Effector CD4-positive, alpha-beta T cell (primary cell): ENCODE results near the gene SLC25A39.
"Not testable (repeated sequence)": the region's sequence is repeated elsewhere in the genome, so short reads cannot be mapped to it uniquely, and the experiment has no call there.

Experiments used
- DNase-seq: peaks from one replicate; pipeline ENCODE4 v3.0.0-alpha.2; 2020
- total RNA-seq: gene quantifications from one replicate; lab custom pipeline; 2026; lab: John Stamatoyannopoulos, UW

SLC25A39 gene, protein sequence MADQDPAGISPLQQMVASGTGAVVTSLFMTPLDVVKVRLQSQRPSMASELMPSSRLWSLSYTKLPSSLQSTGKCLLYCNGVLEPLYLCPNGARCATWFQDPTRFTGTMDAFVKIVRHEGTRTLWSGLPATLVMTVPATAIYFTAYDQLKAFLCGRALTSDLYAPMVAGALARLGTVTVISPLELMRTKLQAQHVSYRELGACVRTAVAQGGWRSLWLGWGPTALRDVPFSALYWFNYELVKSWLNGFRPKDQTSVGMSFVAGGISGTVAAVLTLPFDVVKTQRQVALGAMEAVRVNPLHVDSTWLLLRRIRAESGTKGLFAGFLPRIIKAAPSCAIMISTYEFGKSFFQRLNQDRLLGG
- total RNA-seq: 54.8 reads per million, percentile 70 among the genes with 10 or more reads in this experiment

DNA sequence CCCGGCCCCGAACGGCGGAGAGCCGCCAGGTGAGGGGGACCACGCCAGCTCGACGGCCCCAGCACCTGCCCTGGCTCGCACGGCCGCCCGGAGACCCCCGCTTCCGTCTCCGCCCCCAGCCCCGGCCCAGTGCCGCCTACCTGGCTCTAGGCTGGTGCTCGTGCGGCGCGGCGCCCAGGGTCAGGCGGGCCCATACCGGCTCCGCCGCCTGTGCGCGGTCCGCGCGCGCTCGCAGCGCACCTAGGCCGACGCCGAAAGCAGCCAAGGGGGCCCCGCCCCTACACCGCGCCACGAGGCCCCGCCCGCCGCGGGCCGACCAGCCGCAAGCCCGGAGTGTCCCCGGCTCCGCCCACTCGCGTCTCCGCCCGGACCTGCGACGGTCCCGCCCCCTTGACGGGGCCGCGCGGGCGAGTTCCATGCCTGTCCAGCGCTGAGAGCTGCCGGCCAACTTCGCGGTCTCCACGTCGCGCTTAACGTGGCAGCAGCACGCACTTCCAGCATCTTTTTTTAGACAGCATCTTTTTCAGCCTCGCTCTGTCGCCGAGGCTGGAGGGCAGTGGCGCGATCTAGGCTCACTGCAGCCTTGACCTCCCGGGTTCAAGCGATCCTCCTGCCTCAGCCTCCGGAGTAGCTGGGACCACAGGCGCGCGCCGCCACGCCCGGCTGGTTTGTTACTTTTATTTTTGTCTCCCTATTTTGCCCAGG lies at the start of gene SLC25A39:
Gene SLC25A39, minus strand, starts transcription at position 253 of the 705 bp plus-strand sequence. CDS start 1,261 bp downstream, outside the sequence.
- DNase-seq: peak; percentile 89

DNA sequence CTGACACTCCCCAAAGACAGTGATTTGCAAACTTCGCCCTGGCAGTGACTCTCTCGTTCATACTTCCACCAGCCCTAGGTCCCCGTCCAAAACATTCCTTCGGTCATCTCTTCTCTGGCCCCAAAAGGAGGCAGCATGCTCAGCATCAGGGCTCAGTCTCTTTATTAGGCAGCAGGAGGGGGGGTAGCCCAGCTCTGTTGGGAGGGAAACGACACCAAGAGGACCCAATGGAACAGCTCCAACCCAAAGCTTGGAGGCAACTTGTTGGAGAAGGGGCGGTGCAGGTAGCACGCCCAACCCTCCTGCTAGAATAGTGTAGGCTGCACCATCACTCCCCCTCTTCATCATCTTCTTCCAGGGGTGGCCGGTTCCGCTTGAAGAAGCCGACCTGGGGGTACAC lies 47.4 kb upstream of the SLC25A39 start:
- DNase-seq: no peak

DNA sequence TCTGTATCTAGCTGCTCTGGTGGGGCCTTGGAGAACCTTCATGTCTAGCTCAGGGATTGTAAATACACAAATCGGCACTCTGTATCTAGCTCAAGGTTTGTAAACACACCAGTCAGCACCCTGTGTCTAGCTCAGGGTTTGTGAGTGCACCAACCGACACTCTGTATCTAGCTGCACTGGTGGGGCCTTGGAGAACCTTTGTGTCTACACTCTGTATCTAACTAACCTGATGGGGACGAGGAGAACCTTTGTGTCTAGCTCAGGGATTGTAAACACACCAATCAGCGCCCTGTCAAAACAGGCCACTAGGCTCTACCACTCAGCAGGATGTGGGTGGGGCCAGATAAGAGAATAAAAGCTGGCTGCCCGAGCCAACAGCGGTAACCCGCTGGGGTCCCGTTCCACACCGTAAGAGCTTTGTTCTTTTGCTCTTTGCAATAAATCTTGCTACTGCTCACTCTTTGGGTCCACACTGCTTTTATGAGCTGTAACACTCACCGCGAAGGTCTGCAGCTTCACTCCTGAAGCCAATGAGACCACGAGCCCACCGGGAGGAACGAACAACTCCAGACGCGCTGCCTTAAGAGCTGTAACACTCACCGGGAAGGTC lies 44.9 kb upstream of the SLC25A39 start:
- DNase-seq: not testable (repeated sequence)

DNA sequence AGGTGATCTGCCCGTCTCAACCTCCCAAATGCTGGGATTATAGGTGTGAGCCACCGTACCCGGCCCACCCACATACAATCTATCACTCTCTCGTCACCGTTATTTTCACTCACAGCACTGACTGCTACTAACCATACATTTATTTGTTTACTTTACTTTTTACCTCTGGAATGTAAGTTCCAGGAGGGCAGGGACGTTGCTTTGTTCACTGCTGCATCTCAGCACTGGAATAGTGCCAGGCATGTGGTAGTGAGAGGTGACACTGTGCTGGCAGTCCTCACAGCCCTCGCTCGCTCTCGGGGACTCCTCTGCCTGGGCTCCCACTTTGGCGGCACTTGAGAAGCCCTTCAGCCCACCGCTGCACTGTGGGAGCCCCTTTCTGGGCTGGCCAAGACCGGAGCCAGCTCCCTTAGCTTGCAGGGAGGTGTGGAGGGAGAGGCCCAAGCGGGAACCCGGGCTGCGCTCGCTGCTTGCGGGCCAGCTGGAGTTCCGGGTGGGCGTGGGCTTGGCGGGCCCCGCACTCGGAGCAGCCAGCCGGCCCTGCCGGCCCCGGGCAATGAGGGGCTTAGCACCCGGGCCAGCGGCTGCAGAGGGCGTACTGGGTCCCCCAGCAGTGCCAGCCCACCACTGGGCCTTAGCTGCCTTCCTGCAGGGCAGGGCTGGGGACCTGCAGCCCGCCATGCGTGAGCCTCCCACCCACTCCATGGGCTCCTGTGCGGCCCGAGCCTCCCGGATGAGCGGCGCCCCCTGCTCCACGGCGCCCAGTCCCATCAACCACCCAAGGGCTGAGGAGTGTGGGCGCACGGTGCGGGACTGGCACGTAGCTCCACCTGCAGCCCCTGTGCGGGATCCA lies 44.0 kb upstream of the SLC25A39 start:
- not testable (repeated sequence) for DNase-seq

DNA sequence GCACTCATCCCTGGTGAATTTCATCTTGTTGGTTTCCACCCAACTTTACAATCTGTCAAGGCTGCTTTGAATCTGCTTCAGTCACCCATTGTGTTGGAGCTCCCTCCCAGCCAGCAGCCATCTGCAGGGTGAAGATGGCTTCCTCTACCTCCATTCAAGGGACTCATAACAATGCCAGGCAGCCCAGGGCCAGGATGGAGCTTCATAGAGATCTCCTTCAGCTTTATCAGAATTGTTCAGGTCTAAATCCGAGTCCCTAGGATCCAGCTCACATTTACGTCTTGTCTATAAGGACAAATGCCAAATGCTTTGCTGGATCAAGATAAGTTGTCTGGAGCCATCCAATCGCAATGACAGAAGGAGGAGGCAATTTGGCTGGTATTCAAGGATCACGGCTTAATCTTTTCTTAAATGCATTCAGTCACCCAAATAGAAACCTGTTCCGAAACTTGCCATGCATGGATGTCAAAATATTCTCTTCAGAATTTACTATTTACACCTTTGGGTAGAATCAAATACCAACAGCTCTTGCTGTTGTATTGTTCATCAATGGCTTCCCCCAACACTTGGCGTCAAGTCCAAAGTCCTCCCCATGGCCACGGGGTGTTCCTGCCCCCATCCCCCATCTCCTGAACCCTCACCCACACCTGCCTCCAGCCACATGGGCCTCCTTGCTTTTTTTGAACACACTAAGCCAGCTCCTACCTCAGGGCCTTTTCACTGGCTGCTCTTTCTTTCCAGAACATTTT lies 42.8 kb upstream of the SLC25A39 start:
- DNase-seq: no peak

DNA sequence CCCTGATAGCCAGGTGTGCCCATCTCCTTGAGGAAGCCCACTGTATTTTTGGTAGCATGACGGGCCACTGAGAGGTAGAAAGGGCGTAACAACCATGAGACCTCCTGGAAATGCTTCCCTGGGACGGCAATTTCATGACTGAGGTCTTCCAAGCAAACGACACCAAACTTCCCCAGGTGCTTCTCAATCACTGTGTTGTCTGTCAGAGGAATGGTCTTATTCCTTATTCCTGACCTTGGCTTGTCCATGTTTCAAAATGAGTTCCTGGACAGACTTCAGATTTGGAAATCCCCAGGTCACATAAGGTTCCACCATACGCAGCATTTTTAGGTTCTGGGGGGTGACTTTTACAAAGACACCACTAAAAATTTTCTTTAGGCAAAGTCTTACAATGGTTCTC lies 40.4 kb upstream of the SLC25A39 start:
- DNase-seq: not testable (repeated sequence)

DNA sequence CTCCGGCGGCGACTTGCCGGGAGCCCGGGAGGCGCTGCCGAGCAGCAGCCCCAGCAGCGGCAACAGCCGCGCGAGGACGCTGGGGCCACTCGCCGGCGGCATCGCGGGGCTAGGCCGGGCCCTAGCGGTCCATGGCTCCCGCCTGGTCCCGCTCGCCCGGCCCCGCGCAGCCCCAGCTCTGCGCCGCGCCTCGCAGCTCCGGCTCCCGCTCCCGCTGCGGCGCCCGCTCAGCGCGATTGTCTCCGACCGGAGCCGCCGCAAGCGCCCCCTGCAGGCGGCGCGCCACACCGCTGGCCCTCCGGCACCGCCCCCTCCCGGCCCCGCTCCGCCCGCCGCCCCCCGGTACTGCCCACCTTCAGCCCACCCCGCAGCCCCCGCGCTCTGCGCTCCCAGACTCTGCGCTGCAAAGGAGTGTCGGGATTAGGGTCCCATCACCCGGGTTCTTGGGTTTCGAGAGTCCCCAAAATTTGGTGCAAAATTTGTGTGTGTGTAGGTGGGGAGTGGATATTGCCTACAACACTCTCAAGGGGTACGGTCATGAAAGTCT lies 39.1 kb upstream of the SLC25A39 start, which contains the start of gene FAM171A2:
Gene FAM171A2, minus strand, starts transcription at position 241 of the 547 bp plus-strand sequence. Its CDS starts 139 bp downstream, at position 102.
- peak; percentile 56 for DNase-seq

DNA sequence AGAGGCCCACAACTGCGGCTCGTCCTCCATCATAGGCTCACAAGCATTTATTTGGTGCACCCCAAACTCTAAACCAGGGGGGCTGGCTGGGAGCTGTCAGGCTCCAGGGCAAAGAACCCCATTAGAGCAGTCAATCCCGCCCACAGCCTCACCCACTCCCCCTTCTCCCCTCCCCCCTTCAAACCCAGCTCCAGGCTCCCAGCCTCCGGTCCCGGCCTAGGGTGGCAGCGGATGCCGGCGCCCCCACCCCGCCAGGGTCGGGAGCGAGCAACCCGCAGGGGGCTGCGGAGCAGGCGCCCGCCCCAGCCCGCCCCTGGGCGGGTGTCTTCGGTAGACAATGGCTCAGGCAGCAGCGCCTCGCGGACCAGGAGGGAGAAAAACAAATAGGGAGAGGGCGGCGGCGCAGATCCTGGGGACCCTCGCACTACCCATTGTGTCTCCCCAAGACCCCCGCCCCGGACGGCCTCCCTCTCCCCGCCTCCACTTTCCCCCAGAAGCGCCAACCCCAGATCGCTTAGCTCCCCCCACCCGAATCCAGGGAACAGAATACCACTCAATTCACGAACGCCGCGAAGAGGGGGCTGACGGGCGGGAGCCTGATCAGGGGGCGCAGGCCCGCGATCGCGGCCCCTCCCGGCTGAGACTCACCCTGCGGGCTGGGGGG lies 38.5 kb upstream of the SLC25A39 start:
- DNase-seq: no peak

DNA sequence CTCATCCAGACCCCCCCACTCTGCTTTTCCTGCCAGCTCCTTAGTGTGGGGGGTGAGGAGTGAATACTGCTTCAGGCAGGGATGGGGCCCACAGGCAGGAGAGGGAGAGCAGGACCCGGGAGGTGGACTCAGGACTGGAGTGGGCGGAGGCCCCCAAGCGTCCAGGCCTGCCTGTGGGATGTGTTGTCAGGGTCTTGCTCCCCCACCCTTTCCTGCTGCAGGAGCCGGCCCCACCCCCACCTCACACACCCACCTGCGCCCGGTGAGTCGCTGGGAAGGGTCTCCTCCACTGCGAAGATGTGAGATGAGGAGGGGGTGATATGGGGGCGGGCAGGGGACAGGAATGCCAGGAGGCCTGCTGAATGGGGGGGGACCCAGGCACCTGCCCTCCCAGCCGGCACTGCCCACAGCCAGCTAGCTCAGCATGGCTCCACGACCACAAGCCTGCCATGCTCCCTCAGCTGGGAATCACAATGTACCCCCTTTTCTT lies 37.9 kb upstream of the SLC25A39 start:
- DNase-seq: no peak

DNA sequence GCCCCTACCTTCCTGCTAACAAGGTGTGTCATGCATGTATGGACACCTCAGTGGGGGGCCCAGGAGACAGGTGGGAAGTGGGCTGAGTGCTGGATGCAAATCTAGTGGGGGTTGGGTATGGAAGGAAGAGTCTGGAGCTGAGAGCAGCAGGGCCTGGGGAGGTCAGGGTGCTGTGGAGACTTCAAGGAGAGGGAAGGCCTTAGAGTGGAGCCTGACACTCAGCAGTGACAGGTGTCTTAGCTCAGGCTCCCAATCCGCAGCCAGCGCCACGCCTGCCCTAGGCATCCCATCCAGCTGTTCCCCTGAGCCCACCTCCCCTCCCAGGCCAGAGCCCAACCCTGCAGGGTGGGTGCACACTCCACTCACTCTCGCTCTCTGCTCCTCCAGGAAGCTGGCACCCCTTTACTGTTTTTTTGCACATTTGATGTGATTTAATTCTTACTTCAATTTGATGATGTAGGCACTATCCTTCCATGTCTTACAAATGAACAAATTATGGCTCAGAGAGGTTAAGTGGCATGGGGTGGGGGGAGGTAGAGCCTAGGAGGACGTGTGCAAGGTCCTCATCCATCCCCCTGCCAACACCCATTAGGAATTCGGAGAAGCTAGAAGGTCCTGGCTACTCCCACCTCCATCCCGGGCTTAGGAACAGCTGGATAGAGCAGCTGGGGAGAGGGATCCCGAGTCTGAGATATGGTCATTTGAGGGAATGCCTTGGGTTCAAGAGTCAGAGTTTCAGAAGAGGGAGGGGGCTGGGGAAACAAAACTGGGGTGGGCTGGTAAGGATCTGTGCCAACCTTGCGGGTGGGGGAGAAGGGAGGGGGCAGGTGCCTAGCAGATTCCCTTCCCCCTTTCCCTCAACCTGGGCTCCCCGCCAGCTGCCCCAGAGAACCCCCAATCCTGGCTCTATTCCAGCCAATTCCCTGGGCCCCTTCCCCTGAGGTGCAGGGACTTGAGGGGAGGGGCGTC lies 37.0 kb upstream of the SLC25A39 start:
- no peak for DNase-seq

DNA sequence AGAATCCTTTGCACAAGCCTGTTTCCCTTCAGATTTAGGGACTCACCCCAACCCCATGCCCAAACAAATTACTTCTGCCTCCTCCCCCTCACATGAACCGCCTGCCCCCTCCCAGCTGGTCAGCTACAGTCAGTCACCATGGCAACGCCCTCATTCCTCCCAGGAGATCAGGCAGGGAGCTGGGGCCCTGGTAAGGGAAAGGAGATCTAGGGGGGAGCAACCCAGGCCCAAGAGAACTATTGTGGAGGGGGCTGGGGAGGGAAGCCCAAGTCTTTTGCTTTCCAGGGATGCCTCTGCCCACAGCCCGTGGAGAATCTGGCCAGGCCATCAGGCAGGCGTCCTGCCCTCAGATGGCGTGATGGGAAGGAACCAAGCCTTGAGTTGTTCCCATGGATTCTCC lies 36.2 kb upstream of the SLC25A39 start:
- DNase-seq: no peak

DNA sequence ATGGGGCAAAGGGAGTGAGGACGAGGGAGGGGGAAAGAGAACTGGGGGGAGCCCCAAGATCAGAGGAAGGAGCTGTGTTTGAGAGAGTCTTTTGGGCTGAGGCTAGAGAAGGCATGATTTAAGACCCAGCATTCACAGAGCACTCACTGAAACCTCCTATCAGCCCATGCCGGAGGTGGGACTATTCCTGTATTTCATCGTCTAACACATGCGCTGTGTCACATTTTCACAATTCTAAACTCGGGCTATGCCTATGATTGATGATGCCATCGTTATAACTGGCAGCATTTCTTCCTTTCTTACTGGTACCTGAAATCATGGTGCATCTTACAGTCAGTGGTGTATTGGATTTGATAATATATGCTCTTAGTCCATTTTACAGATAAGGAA lies 35.5 kb upstream of the SLC25A39 start:
- DNase-seq: no peak

DNA sequence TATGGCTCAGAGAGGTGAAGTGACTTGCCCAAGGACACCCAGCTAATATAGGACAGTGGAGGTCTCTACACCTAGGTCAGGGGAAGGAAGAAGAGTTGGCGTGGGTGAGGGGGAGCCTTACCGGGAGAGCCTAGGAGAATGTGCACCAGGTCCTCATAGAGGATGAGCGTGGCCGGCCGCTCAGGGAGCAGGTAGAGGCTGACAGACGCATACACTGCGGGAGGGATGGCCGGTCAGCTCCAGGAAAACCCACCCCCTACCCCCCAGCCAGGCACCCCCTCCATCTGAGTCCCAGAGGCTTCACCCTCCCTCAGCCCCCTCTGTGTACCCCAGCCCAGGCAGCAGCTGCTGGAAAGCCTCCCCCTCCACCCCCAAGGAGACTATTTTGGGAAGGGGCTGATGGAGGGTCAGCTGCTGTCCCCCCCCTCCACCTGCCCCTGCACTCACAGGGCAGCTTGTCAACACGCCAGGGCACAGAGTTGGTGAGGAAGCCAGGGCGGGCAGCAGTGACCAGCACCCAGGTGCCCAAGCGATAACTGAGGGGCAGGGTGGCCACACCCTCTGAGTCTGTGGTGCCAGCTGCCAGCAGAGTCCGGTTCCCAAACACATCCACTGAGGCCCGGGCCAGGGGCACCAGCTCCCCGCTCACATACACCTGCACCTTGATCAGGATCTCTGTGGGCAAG lies 35.0 kb upstream of the SLC25A39 start:
- DNase-seq: no peak

DNA sequence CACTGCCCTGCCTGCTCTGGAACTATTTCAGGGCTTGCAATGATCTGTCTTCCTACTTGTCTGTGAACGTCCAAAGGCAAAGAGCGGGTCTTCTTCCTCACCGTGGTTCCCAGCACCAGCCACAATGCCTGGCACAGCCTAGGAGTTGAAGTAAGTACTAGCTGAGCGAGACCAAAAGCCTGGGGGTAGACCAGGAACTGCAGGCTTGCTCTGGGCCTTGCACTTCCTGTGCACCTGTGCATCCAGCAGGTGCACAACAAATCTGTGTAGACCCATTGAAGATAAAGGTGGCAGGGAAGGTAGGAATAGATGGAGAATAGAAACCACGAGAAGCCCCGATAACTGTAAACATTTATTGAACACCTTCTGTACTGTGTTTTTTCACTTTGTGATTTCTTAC lies 34.4 kb upstream of the SLC25A39 start:
- DNase-seq: no peak

DNA sequence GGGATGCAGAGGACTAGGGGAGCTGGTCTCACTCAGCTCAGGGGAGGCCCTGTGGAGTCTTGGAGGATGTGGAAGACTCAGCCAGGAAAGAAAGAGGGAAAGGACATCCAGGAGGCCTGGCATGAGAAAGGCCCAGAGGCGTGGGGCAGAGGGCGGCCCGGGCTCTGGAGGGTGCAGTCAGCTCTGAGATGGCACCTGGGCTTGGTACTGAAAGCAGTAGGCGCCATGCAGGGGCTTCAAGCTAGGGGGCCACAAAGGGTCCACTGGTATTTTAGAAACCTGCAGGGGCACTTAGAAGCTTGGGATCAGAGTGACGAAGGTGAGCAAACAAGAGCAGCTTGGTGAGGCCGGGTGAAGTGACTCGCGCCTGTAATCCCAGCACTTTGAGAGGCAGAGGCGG lies 33.4 kb upstream of the SLC25A39 start:
- DNase-seq: no peak

DNA sequence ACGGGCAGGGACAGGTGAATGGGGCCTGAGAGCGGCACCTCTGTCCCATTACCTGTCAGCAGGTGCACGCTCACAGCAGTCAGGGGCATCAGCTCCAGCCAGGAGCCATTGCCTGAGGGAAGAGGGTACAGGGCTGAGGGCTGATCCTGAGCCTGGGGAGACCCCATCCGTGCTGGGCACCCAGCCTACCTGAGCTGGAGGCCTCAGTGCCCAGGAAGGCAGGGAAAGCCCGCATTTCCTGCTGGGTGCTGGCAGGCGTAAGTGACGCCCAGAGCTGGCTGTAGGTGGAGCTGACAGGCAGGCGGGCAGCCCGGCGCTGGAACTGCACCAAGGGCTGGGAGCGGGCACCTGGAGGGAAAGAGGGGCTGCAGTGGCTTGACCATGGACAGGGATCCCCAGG lies 31.6 kb upstream of the SLC25A39 start:
- no peak for DNase-seq

DNA sequence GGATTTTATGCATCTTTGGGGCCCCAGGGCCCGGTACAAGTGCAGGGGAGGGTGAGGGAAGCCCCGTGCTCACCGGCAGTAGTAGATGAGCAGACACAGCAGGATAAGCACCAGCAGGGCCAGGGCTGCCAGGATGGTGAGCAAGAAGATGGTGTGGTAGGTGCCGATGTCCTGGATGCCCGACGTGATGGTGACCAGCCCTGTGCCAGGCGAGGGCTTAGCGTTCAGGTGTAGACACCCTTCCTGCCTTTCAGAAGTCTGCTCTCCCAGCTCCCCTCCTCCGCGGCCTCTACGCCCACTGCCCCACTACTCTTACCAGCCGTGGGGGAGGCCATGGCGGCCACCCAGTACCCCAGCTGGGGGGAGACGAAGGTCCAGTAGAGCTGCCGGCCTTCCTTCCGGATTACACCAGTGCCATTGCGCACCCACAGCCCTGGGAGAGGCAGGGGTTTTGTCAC lies 31.0 kb upstream of the SLC25A39 start:
- DNase-seq: no peak
